Tibial artery (tissue), 4 donors: ENCODE measurements around the gene CELSR1.

Experiments
- DNase-seq, 2 donors: peaks; one replicate each; pipeline ENCODE4 v3.0.0-alpha.2; 2019
- H3K27ac ChIP-seq, 2 donors: fragments of 200-600 bp; sonication (generic) in 1 of 2; 1 replicate in 1 of 2; 2 replicates in 1 of 2; pipeline ENCODE4 v1.5.1; 2018 to 2019; ENCODE audit warnings: mild to moderate bottlenecking in 1 of 2
- H3K27me3 ChIP-seq, 2 donors: fragments of 200-600 bp; sonication (generic) in 1 of 2; one replicate each; pipeline versions ENCODE4 v1.5.1 to v1.6.0; 2016 to 2019
- H3K36me3 ChIP-seq, 3 donors: fragments of 200-600 bp; sonication (generic) in 2 of 3; one replicate each; pipeline ENCODE4 v1.5.1; 2016 to 2019; ENCODE audit warnings: mild to moderate bottlenecking in 2 of 3
- H3K4me1 ChIP-seq, 4 donors: fragments of 200-600 bp; sonication (generic) in 2 of 4; 1 replicate in 3 of 4; 2 replicates in 1 of 4; pipeline ENCODE4 v1.5.1; 2016 to 2019
- H3K4me3 ChIP-seq, 2 donors: fragments of 200-600 bp; sonication (generic) in 1 of 2; 1 replicate in 1 of 2; 2 replicates in 1 of 2; pipeline ENCODE4 v1.5.1; 2018 to 2019; ENCODE audit warnings: mild to moderate bottlenecking in 2 of 2
- H3K9me3 ChIP-seq, 3 donors: fragments of 200-600 bp; sonication (generic) in 1 of 3; one replicate each; pipeline ENCODE4 v1.5.1; 2016 to 2019
- intact Hi-C: fragments of 100-400 bp; cut with DNase I; formaldehyde crosslinking; loops from one replicate; pipeline ENCODE4 v1.15.0; 2023; ENCODE audit warnings: low total_unique reads
- TF ChIP-seq, protein P1 (sequence below), 2 experiments: fragments of 200-600 bp in 1 of 2; fragments of 450-650 bp in 1 of 2; IDR thresholded peaks; one replicate each; pipeline ENCODE4 v1.5.1; 2017 to 2019; ENCODE audit warnings: antibody characterized with exemption in 2 of 2, mild to moderate bottlenecking in 1 of 2, moderate library complexity in 1 of 2

Gene CELSR1

DNA sequence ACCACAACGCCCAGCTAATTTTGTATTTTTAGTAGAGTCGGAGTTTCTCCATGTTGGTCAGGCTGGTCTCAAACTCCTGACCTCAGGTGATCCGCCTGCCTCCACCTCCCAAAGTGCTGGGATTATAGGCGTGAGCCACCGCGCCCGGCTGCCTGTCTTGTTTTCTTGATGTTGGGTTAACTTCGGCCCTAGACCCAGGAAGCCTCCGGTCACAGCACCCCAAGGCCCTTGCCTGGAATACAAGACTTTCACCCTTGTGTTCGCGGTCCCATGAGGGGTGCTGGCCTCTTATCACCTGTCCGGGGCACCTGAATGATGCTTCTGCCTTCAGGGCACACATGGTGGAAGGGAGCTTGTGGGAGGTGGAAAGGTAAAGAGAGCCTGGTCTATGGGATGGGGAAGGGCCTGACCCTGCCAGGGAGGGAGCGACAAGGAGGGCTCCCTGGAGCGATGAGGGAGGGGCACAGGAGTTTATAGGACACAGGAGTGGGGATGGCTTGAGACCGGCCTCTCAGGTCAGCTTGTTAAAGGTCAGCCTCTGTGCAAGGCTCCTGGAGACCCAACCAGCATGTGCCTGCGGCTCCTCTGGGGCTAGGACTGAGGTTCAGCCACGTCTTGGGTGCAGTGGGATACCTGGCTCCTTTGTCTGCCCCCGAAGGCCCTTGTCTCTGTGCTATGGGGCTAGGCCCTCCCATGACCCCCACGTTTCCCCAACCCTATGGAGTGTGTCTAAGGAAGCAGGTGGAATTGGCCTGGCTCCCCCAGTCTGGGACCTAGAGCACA, 48.1 kb upstream of the CELSR1 start:
- Histone ChIP-seq H3K9me3 (no peaks in the 10 kb centered on the region), H3K4me3 (no peak overlapping the region), H3K27ac (no peak overlapping the region), H3K36me3 (no peaks in the 10 kb centered on the region), H3K4me1 (peaks cover 0 to 24% (median 3%) of the 10 kb centered on the region in 4 donors), H3K27me3 (no peaks in the 10 kb centered on the region)
- DNase-seq = no peak
- intact Hi-C loops = no loop called here
- TF ChIP-seq, protein P1, sequence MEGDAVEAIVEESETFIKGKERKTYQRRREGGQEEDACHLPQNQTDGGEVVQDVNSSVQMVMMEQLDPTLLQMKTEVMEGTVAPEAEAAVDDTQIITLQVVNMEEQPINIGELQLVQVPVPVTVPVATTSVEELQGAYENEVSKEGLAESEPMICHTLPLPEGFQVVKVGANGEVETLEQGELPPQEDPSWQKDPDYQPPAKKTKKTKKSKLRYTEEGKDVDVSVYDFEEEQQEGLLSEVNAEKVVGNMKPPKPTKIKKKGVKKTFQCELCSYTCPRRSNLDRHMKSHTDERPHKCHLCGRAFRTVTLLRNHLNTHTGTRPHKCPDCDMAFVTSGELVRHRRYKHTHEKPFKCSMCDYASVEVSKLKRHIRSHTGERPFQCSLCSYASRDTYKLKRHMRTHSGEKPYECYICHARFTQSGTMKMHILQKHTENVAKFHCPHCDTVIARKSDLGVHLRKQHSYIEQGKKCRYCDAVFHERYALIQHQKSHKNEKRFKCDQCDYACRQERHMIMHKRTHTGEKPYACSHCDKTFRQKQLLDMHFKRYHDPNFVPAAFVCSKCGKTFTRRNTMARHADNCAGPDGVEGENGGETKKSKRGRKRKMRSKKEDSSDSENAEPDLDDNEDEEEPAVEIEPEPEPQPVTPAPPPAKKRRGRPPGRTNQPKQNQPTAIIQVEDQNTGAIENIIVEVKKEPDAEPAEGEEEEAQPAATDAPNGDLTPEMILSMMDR (IDR thresholded peaks at IDR 0.05) = no peak

DNA sequence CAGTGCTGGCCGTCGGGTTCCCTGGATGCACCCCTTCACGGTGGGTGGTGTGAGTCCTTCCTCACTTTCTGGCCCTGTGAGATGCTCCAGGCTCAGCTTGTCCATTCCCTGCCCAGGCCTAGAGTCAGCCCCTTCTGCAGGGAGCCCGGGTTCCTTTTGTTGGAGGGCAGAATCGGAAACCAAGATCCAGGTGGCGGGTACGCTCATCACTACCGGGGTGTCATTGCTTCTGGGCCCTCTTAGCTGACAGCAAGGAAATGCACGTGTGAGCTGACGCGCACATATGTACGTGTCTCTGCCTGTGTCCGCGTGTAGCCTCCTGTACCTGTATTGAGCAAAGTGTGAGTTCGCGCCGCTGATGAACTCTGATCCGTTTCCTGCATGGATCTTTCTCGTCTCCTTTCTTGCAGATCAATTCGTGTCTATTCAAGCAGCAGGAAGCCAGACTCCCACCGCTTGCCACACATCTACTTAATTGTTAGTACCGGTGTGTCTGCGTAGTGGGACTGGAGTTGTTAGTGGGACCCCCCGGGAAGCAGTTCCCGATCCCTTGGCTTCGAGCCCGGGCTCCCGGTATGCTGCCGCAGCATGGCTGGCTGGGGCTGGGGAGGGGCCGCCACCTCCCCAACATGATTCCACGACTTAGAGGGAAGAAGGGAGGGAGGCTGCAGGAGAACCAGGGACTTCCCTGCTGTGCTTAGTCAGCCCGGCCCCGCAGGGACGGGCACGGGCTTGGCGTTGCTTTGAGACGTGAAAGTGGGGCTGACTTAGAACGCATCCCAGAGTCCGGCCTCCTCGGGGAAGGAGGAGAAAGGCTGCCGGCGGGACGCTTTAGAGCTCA, 46.9 kb upstream of the CELSR1 start:
- intact Hi-C loops = no loop called here

DNA sequence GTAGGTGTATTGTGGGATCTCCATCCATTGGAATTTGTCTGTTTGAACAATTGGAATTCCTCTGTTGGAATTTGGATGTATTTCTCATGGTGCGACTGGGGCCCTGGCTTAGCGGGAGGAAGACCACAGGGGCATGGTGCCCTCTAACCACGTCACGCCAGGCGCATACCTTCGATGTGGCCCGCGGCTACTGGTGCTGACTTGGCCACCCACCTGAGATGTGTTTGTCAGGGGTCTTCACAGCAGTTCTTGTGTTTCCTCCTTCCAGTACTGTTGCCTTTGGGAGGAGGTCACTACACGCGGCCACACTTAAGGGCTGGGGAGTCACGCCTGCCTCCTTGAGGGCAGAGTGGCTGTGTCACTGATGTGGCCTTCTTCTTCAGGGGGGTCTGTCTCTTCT, 46.2 kb upstream of the CELSR1 start:
- Histone ChIP-seq H3K9me3 (no peaks in the 10 kb centered on the region), H3K4me3 (no peak overlapping the region), H3K27me3 (no peaks in the 10 kb centered on the region), H3K4me1 (peaks cover 0 to 34% (median 11%) of the 10 kb centered on the region in 4 donors), H3K36me3 (no peaks in the 10 kb centered on the region), H3K27ac (no peak overlapping the region)
- DNase-seq = no peak
- TF ChIP-seq, protein P1 (IDR thresholded peaks at IDR 0.05) = no peak
- intact Hi-C loops = no loop called here

More for the DNA sequence above, 46.9 kb upstream of the CELSR1 start:
- TF ChIP-seq, protein P1 (IDR thresholded peaks at IDR 0.05) = no peak
- no peak for DNase-seq
- Histone ChIP-seq H3K36me3 (no peaks in the 10 kb centered on the region), H3K27ac (no peak overlapping the region), H3K4me1 (peaks cover 0 to 27% (median 5%) of the 10 kb centered on the region in 4 donors), H3K9me3 (no peaks in the 10 kb centered on the region), H3K27me3 (no peaks in the 10 kb centered on the region), H3K4me3 (no peak overlapping the region)

DNA sequence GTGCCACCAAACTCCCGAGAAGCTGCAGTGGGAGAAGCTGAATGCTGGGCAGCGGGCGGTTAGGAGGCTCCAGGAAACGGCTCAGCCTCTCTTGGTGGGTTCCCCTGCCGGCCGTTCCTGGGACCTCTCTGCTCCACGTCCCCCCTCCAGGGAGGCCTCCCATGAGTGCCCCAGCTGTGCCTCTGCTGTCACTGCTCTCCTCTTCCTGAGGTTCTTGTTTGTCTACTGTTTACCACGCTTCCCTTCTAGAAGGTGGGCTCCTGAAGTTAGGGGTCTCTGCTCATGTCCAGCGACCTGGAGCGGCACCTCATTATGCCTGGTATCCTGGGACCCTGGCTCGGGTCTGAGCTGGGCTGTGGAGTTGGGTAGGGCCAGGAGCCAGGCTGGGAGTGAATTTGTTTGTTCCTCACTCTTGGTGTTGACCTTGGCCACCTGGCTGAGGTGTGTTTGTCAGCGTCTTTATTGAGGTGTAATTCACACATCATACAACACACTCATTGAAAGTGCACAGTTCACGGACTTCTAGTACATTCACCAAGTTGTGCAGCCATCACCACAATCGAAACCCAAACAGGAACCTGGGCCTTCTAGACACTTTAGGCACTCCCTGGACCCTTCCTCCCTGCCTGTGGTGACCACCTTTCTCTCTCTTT, 45.0 kb upstream of the CELSR1 start:
- DNase-seq = no peak
- Histone ChIP-seq H3K4me3 (no peak overlapping the region), H3K9me3 (no peaks in the 10 kb centered on the region), H3K36me3 (no peaks in the 10 kb centered on the region), H3K27me3 (no peaks in the 10 kb centered on the region), H3K27ac (no peak overlapping the region), H3K4me1 (peaks cover 0 to 39% (median 18%) of the 10 kb centered on the region in 4 donors)
- intact Hi-C loops = no loop called here
- TF ChIP-seq, protein P1 (IDR thresholded peaks at IDR 0.05) = no peak

- H3K27ac ChIP-seq = no peak overlapping the region
- DNase-seq = no peak
- H3K4me1 ChIP-seq = peaks cover 0 to 37% (median 19%) of the 10 kb centered on the region in 4 donors
- no peak overlapping the region for H3K4me3 ChIP-seq
- TF ChIP-seq, protein P1 (IDR thresholded peaks at IDR 0.05) = no peak
- no peaks in the 10 kb centered on the region for H3K9me3 ChIP-seq
- intact Hi-C loops = no loop called here
- no peaks in the 10 kb centered on the region for H3K27me3 ChIP-seq
- no peaks in the 10 kb centered on the region for H3K36me3 ChIP-seq
Observed at GRCh38 chr22:46581538-46582244, 44.3 kb upstream of the CELSR1 start.
